ENCODE data around the gene PDXP.

GRCh38 chr22:37626556-37627075, 31.9 kb upstream of the PDXP start:
- TF ChIP-seq ZFX (IDR thresholded peaks at IDR 0.05), result no peak
- no peak for TF ChIP-seq CTCF (IDR thresholded peaks at IDR 0.05 in 2 of 3, conservative IDR thresholded peaks at IDR 0.05 in 1 of 3; ENCODE audit: borderline replicate concordance in 1 of 3, insufficient read depth in 1 of 3, low read depth in 2 of 3, low read length in 2 of 3)
- TF ChIP-seq YY1 (IDR thresholded peaks at IDR 0.05; ENCODE audit: extremely low read depth, insufficient replicate concordance, low read depth, low read length), result no peak
- no peak for TF ChIP-seq POLR2AphosphoS5 (IDR thresholded peaks at IDR 0.05; ENCODE audit: low read depth, low read length)
- TF ChIP-seq EZH2 (IDR thresholded peaks at IDR 0.05), result no peak
- TF ChIP-seq POLR2A (IDR thresholded peaks at IDR 0.05; ENCODE audit: borderline replicate concordance, extremely low read depth, insufficient read depth, insufficient read length), result no peak
- TF ChIP-seq EZH2phosphoT487 (IDR thresholded peaks at IDR 0.05; ENCODE audit: borderline replicate concordance), result no peak

Data from HCT116 (cell line).